Measurements from ENCODE around the gene GID4.

The GID4 gene

DNA sequence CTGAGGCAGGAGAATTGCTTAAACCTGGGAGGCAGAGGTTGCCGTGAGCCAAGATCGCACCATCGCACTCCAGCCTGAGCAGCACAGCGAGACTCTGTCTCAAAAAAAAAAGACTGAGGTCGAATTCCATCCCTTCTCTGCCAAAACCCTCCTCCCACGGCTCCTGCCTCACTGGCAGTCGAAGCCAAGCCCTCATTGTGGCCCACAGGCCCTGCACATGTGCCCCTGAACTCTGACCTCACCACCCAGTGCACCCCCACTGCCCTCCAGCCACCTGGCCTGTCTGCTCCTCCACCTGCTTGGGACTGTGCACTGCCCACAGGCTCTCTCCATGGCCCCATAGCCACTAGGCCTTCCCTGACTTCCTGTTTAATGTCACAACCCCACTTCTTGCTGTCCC is 76.3 kb downstream of the GID4 start:
- TF ChIP-seq, protein P1, sequence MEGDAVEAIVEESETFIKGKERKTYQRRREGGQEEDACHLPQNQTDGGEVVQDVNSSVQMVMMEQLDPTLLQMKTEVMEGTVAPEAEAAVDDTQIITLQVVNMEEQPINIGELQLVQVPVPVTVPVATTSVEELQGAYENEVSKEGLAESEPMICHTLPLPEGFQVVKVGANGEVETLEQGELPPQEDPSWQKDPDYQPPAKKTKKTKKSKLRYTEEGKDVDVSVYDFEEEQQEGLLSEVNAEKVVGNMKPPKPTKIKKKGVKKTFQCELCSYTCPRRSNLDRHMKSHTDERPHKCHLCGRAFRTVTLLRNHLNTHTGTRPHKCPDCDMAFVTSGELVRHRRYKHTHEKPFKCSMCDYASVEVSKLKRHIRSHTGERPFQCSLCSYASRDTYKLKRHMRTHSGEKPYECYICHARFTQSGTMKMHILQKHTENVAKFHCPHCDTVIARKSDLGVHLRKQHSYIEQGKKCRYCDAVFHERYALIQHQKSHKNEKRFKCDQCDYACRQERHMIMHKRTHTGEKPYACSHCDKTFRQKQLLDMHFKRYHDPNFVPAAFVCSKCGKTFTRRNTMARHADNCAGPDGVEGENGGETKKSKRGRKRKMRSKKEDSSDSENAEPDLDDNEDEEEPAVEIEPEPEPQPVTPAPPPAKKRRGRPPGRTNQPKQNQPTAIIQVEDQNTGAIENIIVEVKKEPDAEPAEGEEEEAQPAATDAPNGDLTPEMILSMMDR (IDR thresholded peaks at IDR 0.05), result no peak

DNA sequence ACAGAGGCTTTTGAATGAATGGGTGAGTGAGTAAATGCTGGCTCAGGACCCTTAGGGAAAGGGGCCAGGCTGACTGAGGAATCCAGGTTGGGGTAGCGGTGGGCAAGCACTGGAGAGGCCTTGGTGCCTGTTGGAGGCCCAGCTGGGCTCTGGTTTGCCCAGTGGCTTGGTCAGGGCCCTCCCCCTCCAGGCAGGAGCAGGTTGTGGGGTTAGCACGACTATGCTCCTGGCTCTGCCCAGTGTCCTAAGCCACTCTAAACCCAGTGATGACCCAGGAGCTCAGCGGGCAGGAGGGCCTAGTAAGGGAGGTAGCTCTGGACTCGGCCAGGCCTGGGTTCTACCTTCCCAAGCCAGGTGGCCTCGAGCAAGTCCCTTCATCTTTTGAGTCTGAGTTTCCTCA is 76.9 kb downstream of the GID4 start:
- TF ChIP-seq, protein P1 (IDR thresholded peaks at IDR 0.05), result no peak

DNA sequence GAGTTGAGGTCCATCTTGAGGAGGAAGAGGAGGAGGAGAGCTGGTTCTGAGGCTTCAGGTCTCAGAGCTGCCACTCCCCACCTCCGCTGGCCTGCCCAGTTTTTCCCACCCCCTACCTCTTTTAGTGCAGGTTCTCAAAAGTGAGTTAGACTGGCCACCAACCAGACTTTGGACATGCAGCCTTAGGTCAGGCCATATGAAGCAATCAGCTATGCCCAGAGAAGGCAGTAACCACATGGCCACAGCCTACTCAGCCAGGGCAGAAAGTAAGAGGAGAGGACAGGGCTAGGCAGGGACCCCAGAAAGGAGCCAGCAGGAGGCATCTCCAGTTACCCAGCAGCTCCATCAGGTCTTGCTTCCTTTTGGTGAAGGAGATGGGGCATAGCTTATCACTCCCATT is 78.3 kb downstream of the GID4 start:
- TF ChIP-seq, protein P1 (IDR thresholded peaks at IDR 0.05), result no peak

Data from LNCAP (cell line).